Stimulated activated CD8-positive, alpha-beta memory T cell treated with anti-CD3 and anti-CD28 coated beads, Interleukin-12 subunit alpha, Interleukin-12 subunit beta, amount 100 ng/mL, for 4 hours (primary cell): ENCODE data around the gene SLC35G3.
"Not testable (repeated sequence)": the region's sequence is repeated elsewhere in the genome, so short reads cannot be mapped to it uniquely, and the experiment has no call there.

Experiments used
- DNase-seq: peaks from one replicate; pipeline ENCODE4 v3.0.0-alpha.2; 2020; ENCODE audit warnings: low read depth

SLC35G3 gene

GRCh38 chr17:35210741-35211140 lies 16.5 kb upstream of the SLC35G3 start:
- DNase-seq = no peak

DNA sequence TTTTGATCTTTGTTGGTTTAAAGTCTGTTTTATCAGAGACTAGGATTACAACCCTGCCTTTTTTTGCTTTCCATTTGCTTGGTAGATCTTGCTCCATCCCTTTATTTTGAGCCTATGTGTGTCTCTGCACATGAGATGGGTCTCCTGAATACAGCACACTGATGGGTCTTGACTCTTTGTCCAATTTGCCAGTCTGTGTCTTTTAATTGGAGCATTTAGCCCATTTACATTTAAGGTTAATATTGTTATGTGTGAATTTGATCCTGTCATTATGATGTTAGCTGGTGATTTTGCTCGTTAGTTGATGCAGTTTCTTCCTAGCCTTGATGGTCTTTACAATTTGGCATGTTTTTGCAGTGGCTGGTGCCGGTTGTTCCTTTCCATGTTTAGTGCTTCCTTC lies 8.4 kb upstream of the SLC35G3 start:
- not testable (repeated sequence) for DNase-seq

DNA sequence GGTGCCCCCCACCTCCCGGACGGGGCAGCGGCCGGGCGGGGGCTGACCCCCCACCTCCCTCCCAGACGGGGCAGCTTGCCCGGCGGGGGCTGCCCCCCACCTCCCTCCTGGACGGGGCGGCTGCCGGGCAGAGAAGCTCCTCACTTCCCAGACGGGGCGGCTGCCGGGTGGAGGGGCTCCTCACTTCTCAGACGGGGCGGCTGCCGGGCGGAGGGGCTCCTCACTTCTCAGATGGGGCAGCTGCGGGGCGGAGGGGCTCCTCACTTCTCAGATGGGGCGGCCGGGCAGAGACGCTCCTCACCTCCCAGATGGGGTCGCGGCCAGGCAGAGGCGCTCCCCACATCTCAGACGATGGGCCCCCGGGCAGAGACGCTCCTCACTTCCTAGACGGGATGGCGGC lies 869 bp upstream of the SLC35G3 start:
- DNase-seq = not testable (repeated sequence)

DNA sequence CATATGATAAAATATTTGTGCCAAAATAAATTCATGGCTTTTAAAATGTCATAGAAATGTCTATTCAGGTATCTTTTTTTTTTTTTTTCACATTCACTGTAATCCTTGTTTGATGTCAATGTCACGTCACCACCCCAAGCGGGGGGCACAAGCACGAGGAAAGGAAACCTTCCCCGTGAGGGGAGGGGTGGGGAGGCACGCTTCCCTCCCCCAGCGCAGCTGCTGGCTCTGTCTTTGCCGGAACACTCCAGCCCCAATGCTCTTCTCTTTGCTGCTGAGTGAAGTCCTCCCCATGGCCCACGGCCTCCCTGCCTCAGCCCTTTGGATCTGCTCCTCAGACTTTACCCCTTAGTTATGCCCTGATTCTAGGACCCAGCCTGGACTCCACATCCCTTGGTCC lies 1.5 kb downstream of the SLC35G3 start:
- DNase-seq = no peak

GRCh38 chr17:35191001-35191695 lies 3.0 kb downstream of the SLC35G3 start:
- DNase-seq = no peak

- DNase-seq = no peak
Measured at GRCh38 chr17:35189291-35189690, 4.9 kb downstream of the SLC35G3 start.

DNA sequence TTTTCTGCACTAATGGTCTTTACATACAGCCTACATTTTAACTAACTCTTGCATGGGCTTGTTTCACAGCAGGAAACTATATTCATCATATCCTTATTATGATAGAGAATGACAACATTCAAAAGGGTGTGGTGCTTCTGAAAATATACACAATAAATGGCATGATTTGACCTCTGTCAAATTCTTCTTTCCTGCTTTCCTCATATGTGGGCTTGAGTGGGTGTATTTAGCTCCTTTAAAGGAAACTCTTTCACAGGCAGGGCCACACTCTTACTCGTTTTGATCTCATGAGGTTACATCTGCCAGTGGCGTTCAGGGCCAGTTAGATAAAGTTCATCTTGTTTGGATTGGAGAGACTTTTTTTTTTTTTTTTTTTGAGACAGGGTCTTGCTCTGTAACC lies 6.1 kb downstream of the SLC35G3 start:
- DNase-seq = no peak

GRCh38 chr17:35187481-35187880 lies 6.7 kb downstream of the SLC35G3 start:
- no peak for DNase-seq

DNA sequence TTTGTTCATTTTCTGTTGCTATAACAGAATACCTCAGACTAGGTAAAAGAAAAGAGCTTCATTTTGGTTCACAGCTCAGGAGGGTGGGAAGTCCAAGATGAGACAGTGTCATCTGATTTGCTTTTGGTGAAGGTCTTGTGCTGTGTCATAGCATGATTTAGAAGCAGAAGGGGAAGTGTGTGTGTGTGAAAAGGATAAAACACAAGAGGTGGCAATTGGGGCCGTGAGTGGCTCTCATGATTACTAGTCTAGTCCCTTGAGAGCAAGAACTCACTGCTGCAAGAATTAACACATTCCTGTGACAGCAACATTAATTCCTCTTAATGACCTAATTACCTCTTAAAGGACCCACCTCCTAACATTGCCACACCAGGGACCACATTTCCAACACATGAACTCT lies 8.3 kb downstream of the SLC35G3 start:
- no peak for DNase-seq

GRCh38 chr17:35184274-35184673 lies 9.9 kb downstream of the SLC35G3 start:
- DNase-seq = no peak

- no peak for DNase-seq
Measured at GRCh38 chr17:35183332-35183731, 10.9 kb downstream of the SLC35G3 start.

- not testable (repeated sequence) for DNase-seq
Measured at GRCh38 chr17:35179379-35179778, 14.8 kb downstream of the SLC35G3 start.

DNA sequence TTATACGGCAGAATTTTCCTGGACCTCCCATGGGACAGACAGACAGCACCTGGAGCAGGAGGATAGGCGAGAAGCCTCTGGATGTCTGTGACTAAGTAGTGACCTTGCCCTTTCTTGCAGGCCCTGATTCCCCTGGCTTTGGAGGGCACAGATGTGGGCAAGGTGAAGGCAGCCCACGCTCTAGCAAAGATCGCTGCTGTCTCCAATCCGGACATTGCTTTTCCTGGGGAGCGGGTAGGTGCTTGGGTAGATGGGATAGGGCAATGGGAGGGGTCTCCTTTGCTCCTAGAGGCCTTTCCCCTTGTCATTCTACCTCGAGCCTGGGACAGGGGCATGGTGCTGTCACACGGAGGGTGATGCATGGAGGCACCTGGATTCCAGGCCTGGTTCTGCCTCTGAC lies 17.3 kb downstream of the SLC35G3 start:
- DNase-seq = no peak

- DNase-seq = no peak
Measured at GRCh38 chr17:35175638-35176415, 18.4 kb downstream of the SLC35G3 start.

DNA sequence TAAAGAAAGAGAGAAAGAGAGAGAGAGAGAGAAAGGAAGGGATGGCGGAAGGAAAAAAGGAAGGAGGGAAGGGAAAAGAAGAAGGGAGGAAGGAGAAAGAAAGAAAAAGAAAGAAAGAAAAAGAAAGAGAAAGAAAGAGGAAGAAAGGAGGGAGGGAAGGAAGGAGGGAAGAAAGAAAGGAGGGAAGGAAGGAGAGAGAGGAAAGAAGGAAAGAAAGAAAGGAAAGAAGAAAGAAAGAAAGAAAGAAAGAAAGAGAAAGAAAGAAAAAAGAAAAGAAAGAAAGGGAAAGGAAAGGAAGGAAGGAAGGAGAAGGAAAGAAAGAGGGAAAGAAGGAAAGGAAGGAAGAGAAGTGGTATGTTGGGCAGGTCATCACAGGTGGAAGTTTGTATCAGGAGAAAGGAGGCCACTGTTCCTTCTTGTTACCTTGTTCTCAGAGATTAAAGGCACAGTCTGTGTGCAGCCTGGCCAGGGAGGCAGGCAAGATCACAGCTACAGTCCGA lies 19.3 kb downstream of the SLC35G3 start:
- no peak for DNase-seq

- DNase-seq = not testable (repeated sequence)
Measured at GRCh38 chr17:35172321-35172720, 21.9 kb downstream of the SLC35G3 start.

DNA sequence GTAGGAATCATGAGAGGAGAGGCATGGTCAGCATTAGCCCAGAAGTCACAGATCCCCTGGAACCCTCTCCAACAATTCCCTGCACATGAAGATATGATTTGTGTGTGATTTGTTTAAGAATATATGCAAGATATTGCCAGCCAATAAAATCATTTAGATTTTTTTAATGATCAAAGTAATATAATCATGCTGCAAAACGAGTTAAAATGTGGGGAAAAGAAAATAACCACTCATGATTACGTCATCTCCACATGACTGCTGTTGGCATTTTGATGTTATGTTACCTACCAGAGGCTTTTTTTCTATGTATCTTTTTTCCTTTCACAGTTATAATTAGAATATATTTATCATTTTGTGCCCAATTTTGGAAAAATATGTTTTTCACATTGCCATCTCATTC lies 22.4 kb downstream of the SLC35G3 start:
- no peak for DNase-seq

DNA sequence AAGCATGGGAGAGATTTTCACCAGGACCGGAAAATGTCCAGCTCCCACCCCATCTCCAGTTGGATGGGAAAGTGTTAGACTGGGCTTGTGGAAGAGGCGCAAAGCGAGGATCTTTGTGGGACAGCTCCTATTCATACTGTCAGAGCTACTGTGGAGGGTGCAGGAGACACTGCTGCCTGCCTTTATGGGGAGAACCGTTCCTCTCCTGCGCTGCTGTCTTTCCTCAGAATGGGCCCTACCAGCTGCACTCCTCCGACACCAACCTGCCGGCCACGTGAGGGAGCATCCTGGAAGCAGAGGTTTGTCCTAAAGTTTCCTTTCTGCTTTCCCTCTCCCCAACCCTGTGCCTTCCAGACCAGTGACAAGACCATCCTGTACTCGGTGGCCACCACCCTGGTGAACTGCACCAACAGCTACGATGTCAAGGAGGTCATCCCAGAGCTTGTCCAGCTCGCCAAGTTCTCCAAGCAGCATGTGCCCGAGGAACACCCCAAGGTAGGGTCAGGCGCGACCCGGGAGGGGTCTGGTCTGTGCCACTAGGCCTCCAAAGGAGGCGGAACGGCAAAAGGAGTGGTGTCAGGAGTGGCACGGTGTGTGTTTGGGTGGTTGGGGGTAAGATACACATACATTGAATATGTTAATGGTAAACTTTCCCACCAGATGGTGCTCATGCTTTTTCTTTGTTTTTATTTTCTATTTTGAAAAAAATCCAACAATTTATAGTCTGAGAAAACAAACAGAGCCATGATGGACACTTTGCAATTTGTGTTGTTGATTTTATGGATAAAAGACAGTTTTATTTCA lies 23.0 kb downstream of the SLC35G3 start:
- no peak for DNase-seq

GRCh38 chr17:35169835-35170363 lies 24.3 kb downstream of the SLC35G3 start:
- DNase-seq = no peak

- no peak for DNase-seq
Measured at GRCh38 chr17:35167666-35168065, 26.5 kb downstream of the SLC35G3 start.

DNA sequence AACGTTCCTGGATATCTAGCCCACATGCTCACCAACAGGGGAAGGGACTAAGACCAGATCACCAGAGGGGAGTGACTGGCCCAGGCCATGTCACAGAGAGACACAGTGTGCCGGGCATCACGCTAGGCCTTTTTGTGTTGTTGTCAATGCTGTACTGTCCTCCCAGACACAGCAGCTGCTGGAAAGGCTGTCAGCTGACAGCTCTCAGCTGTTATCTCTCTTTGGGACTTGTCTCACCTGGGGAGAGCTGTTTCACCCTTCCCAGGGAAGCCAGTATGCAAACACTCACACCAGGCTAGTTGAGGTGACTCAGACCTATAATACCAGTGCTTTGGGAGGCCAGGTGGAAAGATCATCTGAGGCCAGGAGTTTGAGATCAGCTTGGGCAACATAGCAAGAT lies 27.1 kb downstream of the SLC35G3 start:
- DNase-seq = no peak

DNA sequence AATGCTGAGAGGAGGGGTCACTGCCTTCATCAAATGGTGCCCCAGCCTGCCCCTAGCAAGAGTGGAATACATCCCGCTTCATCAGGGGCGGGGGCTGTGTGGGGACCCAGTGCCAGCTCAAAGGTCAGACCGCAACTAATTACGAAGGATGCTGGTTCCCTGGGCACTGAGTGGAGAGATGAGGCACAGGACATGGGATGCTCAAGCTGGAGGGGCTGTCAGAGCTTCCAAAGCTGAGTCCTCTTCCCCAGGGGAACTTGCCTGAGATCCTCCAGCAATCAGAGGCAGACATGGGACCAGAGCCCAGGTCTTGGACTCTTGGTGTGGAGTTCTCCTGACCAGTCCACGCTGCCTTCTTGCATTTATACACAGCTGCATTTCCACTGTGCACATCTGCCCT lies 27.7 kb downstream of the SLC35G3 start:
- no peak for DNase-seq
